ENCODE data around the gene FNTB. TPM values are rescaled to one million over a fixed set of nuclear protein-coding genes. Genes with fewer than 3 reads are reported as not detected.

FNTB gene
- total and polyA plus RNA-seq, 2 of the 13 experiments (the other 11 are each of a cell fraction or from before 2014, with no cell fraction given): 23.6 to 28.5 TPM

- POLR2A ChIA-PET: no interaction called here
- Histone ChIP-seq H3K36me3 (replicated peaks in 1 of 2; ENCODE audit: control insufficient read depth in 1 of 2, insufficient read depth in 2 of 2, low read length in 2 of 2) (peaks cover 14 to 66% of the 10 kb centered on the region in 2 experiments), H3K4me3 (replicated peaks in 1 of 3; ENCODE audit: insufficient read depth in 1 of 3, low read depth in 2 of 3, low read length in 3 of 3) (no peak overlapping the region), H3K27ac (ENCODE audit: extremely low read length, insufficient read depth, low read length) (no peak overlapping the region), H3K9me3 (ENCODE audit: low read length) (no peaks in the 10 kb centered on the region), H4K20me1 (ENCODE audit: insufficient read depth, low read length) (no peaks in the 10 kb centered on the region; the same call in 1 of the 2 replicates), H3K4me1 (ENCODE audit: insufficient read depth, low read length) (no peaks in the 10 kb centered on the region), H3K4me2 (ENCODE audit: low read depth, low read length) (no peak overlapping the region), H3K79me2 (ENCODE audit: insufficient read depth, low read length) (peaks cover 8% of the 10 kb centered on the region), H3K9ac (ENCODE audit: insufficient read depth, low read depth, low read length) (no peak overlapping the region), H2AFZ (ENCODE audit: low read length) (no peak overlapping the region), H3K27me3 (ENCODE audit: control insufficient read depth in 1 of 2, insufficient read depth in 2 of 2, low read length in 2 of 2) (no peaks in the 10 kb centered on the region)
- ATAC-seq (no peak), FAIRE-seq (no peak), DNase-seq (ENCODE audit: low spot score) (no peak)
- no TSS peak for BruUV-seq (replicated peaks)
- WGBS (ENCODE audit: low lambda C conversion rate): 100% methylated on average over 1 of the region's 1 CpG
- intact Hi-C loops (cut with micrococcal nuclease; ENCODE audit: unreplicated experiment) (no loop called here), in situ Hi-C loops (cut with HindIII; ENCODE audit: extremely low pct_ligation_motif_present, low pct_unique_long_range_greater_than_20kb) (no loop called here)
- TF ChIP-seq ZBTB7B (CRISPR knock-in tag; IDR thresholded peaks at IDR 0.05) (no peak), GFI1 (CRISPR knock-in tag; IDR thresholded peaks at IDR 0.05; ENCODE audit: borderline replicate concordance) (no peak), ZFP37 (CRISPR knock-in tag; IDR thresholded peaks at IDR 0.05; ENCODE audit: borderline replicate concordance) (no peak), ZNF563 (CRISPR knock-in tag; IDR thresholded peaks at IDR 0.05) (no peak), ZNF331 (CRISPR knock-in tag; IDR thresholded peaks at IDR 0.05) (no peak)
- CTCF ChIA-PET (ENCODE audit: low intra/inter-chr PET ratio, low total read pairs): no interaction called here
Measured at GRCh38 chr14:65007202-65007601, 20.5 kb downstream of the FNTB start.

- no peaks in the 10 kb centered on the region for H3K79me2 ChIP-seq (ENCODE audit: insufficient read depth, low read length)
- no peak for ATAC-seq
- POLR2A ChIA-PET: no interaction called here
- no peak for FAIRE-seq
- no peaks in the 10 kb centered on the region; the same call in 1 of the 2 replicates for H4K20me1 ChIP-seq (ENCODE audit: insufficient read depth, low read length)
- peaks cover 21 to 72% of the 10 kb centered on the region in 2 experiments for H3K36me3 ChIP-seq (replicated peaks in 1 of 2; ENCODE audit: control insufficient read depth in 1 of 2, insufficient read depth in 2 of 2, low read length in 2 of 2)
- H3K4me3 ChIP-seq (replicated peaks in 1 of 3; ENCODE audit: insufficient read depth in 1 of 3, low read depth in 2 of 3, low read length in 3 of 3): no peak overlapping the region
- H3K9me3 ChIP-seq (ENCODE audit: low read length): no peaks in the 10 kb centered on the region
- no peak for DNase-seq (ENCODE audit: low spot score)
- CTCF ChIA-PET (ENCODE audit: low intra/inter-chr PET ratio, low total read pairs): no interaction called here
- no peaks in the 10 kb centered on the region for H3K4me1 ChIP-seq (ENCODE audit: insufficient read depth, low read length)
- intact Hi-C loops (cut with micrococcal nuclease; ENCODE audit: unreplicated experiment) (no loop called here), in situ Hi-C loops (cut with HindIII; ENCODE audit: extremely low pct_ligation_motif_present, low pct_unique_long_range_greater_than_20kb) (no loop called here)
- H3K4me2 ChIP-seq (ENCODE audit: low read depth, low read length): no peak overlapping the region
- H3K27me3 ChIP-seq (ENCODE audit: control insufficient read depth in 1 of 2, insufficient read depth in 2 of 2, low read length in 2 of 2): no peaks in the 10 kb centered on the region
- WGBS (ENCODE audit: low lambda C conversion rate): 95% methylated on average over 5 of the region's 5 CpGs
- BruUV-seq (replicated peaks): no TSS peak
- H3K9ac ChIP-seq (ENCODE audit: insufficient read depth, low read depth, low read length): no peak overlapping the region
- H2AFZ ChIP-seq (ENCODE audit: low read length): no peak overlapping the region
- H3K27ac ChIP-seq (ENCODE audit: extremely low read length, insufficient read depth, low read length): no peak overlapping the region
- TF ChIP-seq HNF4A (CRISPR knock-in tag; IDR thresholded peaks at IDR 0.05): no peak
- TF ChIP-seq ZNF446 (CRISPR knock-in tag; IDR thresholded peaks at IDR 0.05): no peak
- TF ChIP-seq MAFF (IDR thresholded peaks at IDR 0.05; ENCODE audit: low read depth, low read length): peak; percentile 69
- no peak for TF ChIP-seq RCOR2 (CRISPR knock-in tag; IDR thresholded peaks at IDR 0.05)
- TF ChIP-seq KDM2A (CRISPR knock-in tag; IDR thresholded peaks at IDR 0.05; ENCODE audit: borderline replicate concordance, low read depth): no peak
- TF ChIP-seq ZNF800 (CRISPR knock-in tag; IDR thresholded peaks at IDR 0.05): no peak
- peak; percentile 65 to 80; a peak in 3 of 4 replicates for TF ChIP-seq MAFK (conservative IDR thresholded peaks at IDR 0.05 in 1 of 2, IDR thresholded peaks at IDR 0.05 in 1 of 2; ENCODE audit: low read length in 2 of 2)
- TF ChIP-seq SNAI1 (CRISPR knock-in tag; IDR thresholded peaks at IDR 0.05; ENCODE audit: borderline replicate concordance): no peak
Measured at GRCh38 chr14:65010211-65010931, 23.7 kb downstream of the FNTB start.
